ENCODE measurements around the gene SH3RF3.

The SH3RF3 gene

GRCh38 chr2:109226622-109227021 is 97.6 kb downstream of the SH3RF3 start:
- DNase-seq, result peak in 1 of 10 donors; percentile 17
- intact Hi-C loops (cut with DNase I), result no loop called here

- DNase-seq, result no peak
- intact Hi-C loops (cut with DNase I), result no loop called here
Measured at GRCh38 chr2:109229094-109229675, 100.2 kb downstream of the SH3RF3 start.

- intact Hi-C loops (cut with DNase I), result no loop called here
Measured at GRCh38 chr2:109230941-109231420, 102.0 kb downstream of the SH3RF3 start.

GRCh38 chr2:109231428-109231827 is 102.4 kb downstream of the SH3RF3 start:
- DNase-seq, result no peak
- intact Hi-C loops (cut with DNase I), result no loop called here

More at GRCh38 chr2:109230941-109231420, 102.0 kb downstream of the SH3RF3 start:
- DNase-seq, result peak in 1 of 10 donors; percentile 75

- intact Hi-C loops (cut with DNase I), result no loop called here
Measured at GRCh38 chr2:109231996-109232705, 103.1 kb downstream of the SH3RF3 start.

GRCh38 chr2:109232909-109233308 is 103.9 kb downstream of the SH3RF3 start:
- peak in 1 of 10 donors; percentile 61 for DNase-seq
- intact Hi-C loops (cut with DNase I), result no loop called here

More at GRCh38 chr2:109231996-109232705, 103.1 kb downstream of the SH3RF3 start:
- peak in 1 of 10 donors; percentile 3 for DNase-seq

GRCh38 chr2:109233643-109234042 is 104.6 kb downstream of the SH3RF3 start:
- no peak for DNase-seq
- intact Hi-C loops (cut with DNase I), result no loop called here

GRCh38 chr2:109234355-109234754 is 105.3 kb downstream of the SH3RF3 start:
- intact Hi-C loops (cut with DNase I), result no loop called here

GRCh38 chr2:109236147-109236546 is 107.1 kb downstream of the SH3RF3 start:
- intact Hi-C loops (cut with DNase I), result no loop called here
- DNase-seq, result peak in 1 of 10 donors; percentile 8

More at GRCh38 chr2:109234355-109234754, 105.3 kb downstream of the SH3RF3 start:
- peak in 1 of 10 donors; percentile 4 for DNase-seq

- no peak for DNase-seq
- intact Hi-C loops (cut with DNase I), result no loop called here
Measured at GRCh38 chr2:109237792-109238191, 108.8 kb downstream of the SH3RF3 start.

- intact Hi-C loops (cut with DNase I), result no loop called here
- peak in 3 of 10 donors; percentile 46 to 87 (median 49) for DNase-seq
Measured at GRCh38 chr2:109238580-109238979, 109.6 kb downstream of the SH3RF3 start.

GRCh38 chr2:109239720-109240119 is 110.7 kb downstream of the SH3RF3 start:
- DNase-seq, result peak in 1 of 10 donors; percentile 49
- intact Hi-C loops (cut with DNase I), result no loop called here

- peak in 1 of 10 donors; percentile 45 for DNase-seq
- intact Hi-C loops (cut with DNase I), result no loop called here
Measured at GRCh38 chr2:109242210-109242653, 113.2 kb downstream of the SH3RF3 start.

- peak in 1 of 10 donors; percentile 62 for DNase-seq
- intact Hi-C loops (cut with DNase I), result no loop called here
Measured at GRCh38 chr2:109242654-109243331, 113.8 kb downstream of the SH3RF3 start.

- peak in 1 of 10 donors; percentile 47 for DNase-seq
- intact Hi-C loops (cut with DNase I), result no loop called here
Measured at GRCh38 chr2:109243526-109244303, 114.7 kb downstream of the SH3RF3 start.

GRCh38 chr2:109244304-109244582 is 115.2 kb downstream of the SH3RF3 start:
- no peak for DNase-seq
- intact Hi-C loops (cut with DNase I), result no loop called here

GRCh38 chr2:109244750-109245382 is 115.9 kb downstream of the SH3RF3 start:
- intact Hi-C loops (cut with DNase I), result no loop called here
- peak in 1 of 10 donors; percentile 68 for DNase-seq

GRCh38 chr2:109246176-109246575 is 117.2 kb downstream of the SH3RF3 start:
- intact Hi-C loops (cut with DNase I), result no loop called here

GRCh38 chr2:109246616-109247015 is 117.6 kb downstream of the SH3RF3 start:
- peak in 1 of 10 donors; percentile 43 for DNase-seq
- intact Hi-C loops (cut with DNase I), result no loop called here

More at GRCh38 chr2:109246176-109246575, 117.2 kb downstream of the SH3RF3 start:
- peak in 1 of 10 donors; percentile 46 for DNase-seq

- intact Hi-C loops (cut with DNase I), result no loop called here
- peak in 1 of 10 donors; percentile 15 for DNase-seq
Measured at GRCh38 chr2:109247340-109247739, 118.3 kb downstream of the SH3RF3 start.
